ENCODE measurements around the gene ATP10B. TPM values are rescaled to one million over a fixed set of nuclear protein-coding genes. Genes with fewer than 3 reads are reported as not detected.
A peak's percentile ranks its signal among the peaks of the same experiment; 100 is the strongest.

The ATP10B gene
- total RNA-seq, 2 donors from 2014 or later = not detected

GRCh38 chr5:160640406-160640805, 211.6 kb downstream of the ATP10B start:
- Mint-ChIP-seq H3K36me3 (no peaks in the 10 kb centered on the region), H3K27ac (no peak overlapping the region), H3K9me3 (peaks cover 5 to 11% of the 10 kb centered on the region in 2 donors)
- DNase-seq (ENCODE audit: low spot score in 2 of 2) = no peak
- ATAC-seq = no peak

- Mint-ChIP-seq H3K9me3 (peaks cover 5 to 11% of the 10 kb centered on the region in 2 donors), H3K27ac (no peak overlapping the region), H3K36me3 (no peaks in the 10 kb centered on the region)
- DNase-seq (ENCODE audit: low spot score in 2 of 2) (no peak), ATAC-seq (no peak)
Observed at GRCh38 chr5:160638161-160638742, 213.8 kb downstream of the ATP10B start.

- ATAC-seq (no peak), DNase-seq (ENCODE audit: low spot score in 2 of 2) (no peak)
- Mint-ChIP-seq H3K27ac (no peak overlapping the region), H3K9me3 (peaks cover 5 to 11% of the 10 kb centered on the region in 2 donors), H3K36me3 (no peaks in the 10 kb centered on the region)
Observed at GRCh38 chr5:160637357-160638090, 214.5 kb downstream of the ATP10B start.

- ATAC-seq = no peak
- H3K36me3 Mint-ChIP-seq = no peaks in the 10 kb centered on the region
- peaks cover 5 to 11% of the 10 kb centered on the region in 2 donors for H3K9me3 Mint-ChIP-seq
- H3K27ac Mint-ChIP-seq = no peak overlapping the region
- no peak for DNase-seq (ENCODE audit: low spot score in 2 of 2)
Observed at GRCh38 chr5:160635663-160636062, 216.3 kb downstream of the ATP10B start.

GRCh38 chr5:160635046-160635445, 217.0 kb downstream of the ATP10B start:
- Mint-ChIP-seq H3K27ac (no peak overlapping the region), H3K36me3 (no peaks in the 10 kb centered on the region), H3K9me3 (peaks cover 5 to 11% of the 10 kb centered on the region in 2 donors)
- no peak for DNase-seq (ENCODE audit: low spot score in 2 of 2)
- no peak for ATAC-seq

- ATAC-seq (no peak), DNase-seq (ENCODE audit: low spot score in 2 of 2) (no peak)
- Mint-ChIP-seq H3K27ac (no peak overlapping the region), H3K9me3 (no peaks in the 10 kb centered on the region), H3K36me3 (no peaks in the 10 kb centered on the region)
Observed at GRCh38 chr5:160629003-160629402, 223.0 kb downstream of the ATP10B start.

GRCh38 chr5:160628619-160628968, 223.4 kb downstream of the ATP10B start:
- no peaks in the 10 kb centered on the region for H3K36me3 Mint-ChIP-seq
- no peak overlapping the region for H3K27ac Mint-ChIP-seq
- ATAC-seq = no peak
- H3K9me3 Mint-ChIP-seq = no peaks in the 10 kb centered on the region
- DNase-seq (ENCODE audit: low spot score in 2 of 2) = no peak

- no peak for DNase-seq (ENCODE audit: low spot score in 2 of 2)
- Mint-ChIP-seq H3K36me3 (no peaks in the 10 kb centered on the region), H3K27ac (no peak overlapping the region), H3K9me3 (no peaks in the 10 kb centered on the region)
- ATAC-seq = no peak
Observed at GRCh38 chr5:160627921-160628618, 223.9 kb downstream of the ATP10B start.

GRCh38 chr5:160626322-160626721, 225.7 kb downstream of the ATP10B start:
- no peak for DNase-seq (ENCODE audit: low spot score in 2 of 2)
- no peak for ATAC-seq
- H3K36me3 Mint-ChIP-seq = no peaks in the 10 kb centered on the region
- H3K27ac Mint-ChIP-seq = no peak overlapping the region
- no peaks in the 10 kb centered on the region for H3K9me3 Mint-ChIP-seq

- Mint-ChIP-seq H3K9me3 (no peaks in the 10 kb centered on the region), H3K27ac (no peak overlapping the region), H3K36me3 (no peaks in the 10 kb centered on the region)
- no peak for DNase-seq (ENCODE audit: low spot score in 2 of 2)
- no peak for ATAC-seq
Observed at GRCh38 chr5:160621526-160621925, 230.5 kb downstream of the ATP10B start.

GRCh38 chr5:160620401-160620800, 231.6 kb downstream of the ATP10B start:
- DNase-seq (ENCODE audit: low spot score in 2 of 2) = no peak
- Mint-ChIP-seq H3K9me3 (no peaks in the 10 kb centered on the region), H3K36me3 (no peaks in the 10 kb centered on the region), H3K27ac (no peak overlapping the region)
- ATAC-seq = no peak

GRCh38 chr5:160619381-160619780, 232.6 kb downstream of the ATP10B start:
- no peaks in the 10 kb centered on the region for H3K9me3 Mint-ChIP-seq
- no peaks in the 10 kb centered on the region for H3K36me3 Mint-ChIP-seq
- ATAC-seq = no peak
- H3K27ac Mint-ChIP-seq = no peak overlapping the region
- no peak for DNase-seq (ENCODE audit: low spot score in 2 of 2)

GRCh38 chr5:160618286-160618685, 233.7 kb downstream of the ATP10B start:
- Mint-ChIP-seq H3K9me3 (no peaks in the 10 kb centered on the region), H3K36me3 (no peaks in the 10 kb centered on the region), H3K27ac (no peak overlapping the region)
- ATAC-seq (no peak), DNase-seq (ENCODE audit: low spot score in 2 of 2) (no peak)

GRCh38 chr5:160616712-160617497, 235.1 kb downstream of the ATP10B start:
- no peaks in the 10 kb centered on the region for H3K9me3 Mint-ChIP-seq
- H3K27ac Mint-ChIP-seq = no peak overlapping the region
- H3K36me3 Mint-ChIP-seq = no peaks in the 10 kb centered on the region
- no peak for ATAC-seq
- DNase-seq (ENCODE audit: low spot score in 2 of 2) = no peak

- Mint-ChIP-seq H3K27ac (no peak overlapping the region), H3K9me3 (no peaks in the 10 kb centered on the region), H3K36me3 (no peaks in the 10 kb centered on the region)
- ATAC-seq = no peak
- DNase-seq (ENCODE audit: low spot score in 2 of 2) = no peak
Observed at GRCh38 chr5:160614136-160614535, 237.9 kb downstream of the ATP10B start.

- no peaks in the 10 kb centered on the region for H3K36me3 Mint-ChIP-seq
- no peak for ATAC-seq
- DNase-seq (ENCODE audit: low spot score in 2 of 2) = no peak
- H3K9me3 Mint-ChIP-seq = no peaks in the 10 kb centered on the region
- H3K27ac Mint-ChIP-seq = no peak overlapping the region
Observed at GRCh38 chr5:160605266-160605665, 246.7 kb downstream of the ATP10B start.

GRCh38 chr5:160604484-160604883, 247.5 kb downstream of the ATP10B start:
- DNase-seq (ENCODE audit: low spot score in 2 of 2) (no peak), ATAC-seq (peak in 1 of 2 donors; percentile 76)
- Mint-ChIP-seq H3K9me3 (no peaks in the 10 kb centered on the region), H3K36me3 (no peaks in the 10 kb centered on the region), H3K27ac (no peak overlapping the region)
